GM12873 (cell line): ENCODE data around the gene ITPRID1.

Source experiments
- CTCF ChIP-seq: IDR thresholded peaks from 2 replicates; pipeline ENCODE4 v1.5.1; 2012; ENCODE audit warnings: low read depth, mild to moderate bottlenecking, moderate library complexity, low read length, control low read depth; ENCODE audit not compliant: insufficient read depth; ENCODE audit errors: missing control alignments

Gene ITPRID1

GRCh38 chr7:31683445-31684225 is 169.7 kb downstream of the ITPRID1 start:
- TF ChIP-seq CTCF, result no peak

- no peak for TF ChIP-seq CTCF
These were observed 173.3 kb downstream of the ITPRID1 start, which contains the start of gene PPP1R17 for GRCh38 chr7:31687024-31687748. TSS of gene PPP1R17 (plus strand) at chr7:31687215. CDS start at chr7:31692442, 5,227 bp downstream.

- no peak for TF ChIP-seq CTCF
These were observed 174.5 kb downstream of the ITPRID1 start for GRCh38 chr7:31688372-31688771.

GRCh38 chr7:31688996-31689395 is 175.1 kb downstream of the ITPRID1 start:
- TF ChIP-seq CTCF, result no peak

GRCh38 chr7:31690935-31691334 is 177.0 kb downstream of the ITPRID1 start:
- no peak for TF ChIP-seq CTCF

GRCh38 chr7:31692451-31692850 is 178.6 kb downstream of the ITPRID1 start:
- TF ChIP-seq CTCF, result no peak

GRCh38 chr7:31692871-31693270 is 179.0 kb downstream of the ITPRID1 start:
- TF ChIP-seq CTCF, result no peak
